Activated effector memory CD4-positive, alpha-beta T cell treated with anti-CD3 and anti-CD28 coated beads, Interleukin-2, amount 50 U/mL, for 16 hours (primary cell): ENCODE measurements around the gene KCNT1.

ENCODE experiments used
- DNase-seq: peaks from one replicate; pipeline ENCODE4 v3.0.0-alpha.2; 2020

The KCNT1 gene

DNA sequence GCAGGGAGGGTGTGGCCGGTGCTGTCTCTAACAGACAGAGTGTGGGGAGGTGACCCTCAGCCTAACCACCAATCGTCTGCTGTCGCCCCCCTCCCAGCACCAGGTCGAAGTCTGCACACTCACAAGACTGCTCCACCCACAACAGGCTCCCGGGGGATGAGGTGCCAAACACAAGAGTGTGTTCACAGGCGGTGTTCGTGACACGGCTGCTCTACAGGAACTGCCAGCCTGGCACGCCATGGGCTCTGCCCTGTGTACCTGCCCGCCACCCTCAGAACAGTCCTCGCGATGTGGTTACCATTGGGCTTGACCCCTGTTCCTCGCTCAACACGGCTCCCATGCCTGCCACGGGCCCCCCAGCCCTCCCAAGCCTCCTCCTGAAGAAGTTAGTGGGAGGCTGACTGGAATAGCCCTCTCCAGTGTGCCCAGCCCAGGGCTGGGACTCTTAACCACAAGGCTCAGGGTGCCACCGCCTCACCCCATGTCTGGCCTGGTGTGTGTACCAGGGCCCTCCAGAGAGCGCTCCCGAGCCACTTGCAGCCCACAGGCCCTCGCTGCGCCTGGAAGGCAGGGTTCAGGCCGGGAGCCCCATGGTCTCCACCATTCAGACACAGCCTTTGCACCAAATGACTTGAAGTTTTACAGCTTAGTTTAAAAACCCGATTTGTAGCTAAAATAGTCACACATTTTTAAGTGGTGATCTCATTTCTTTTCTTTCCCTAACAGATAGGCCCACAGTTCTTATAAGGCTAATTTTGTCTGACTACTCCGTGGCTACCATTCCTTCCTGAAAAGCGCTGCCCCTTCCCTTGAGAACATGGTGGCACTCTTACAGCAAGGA lies 102.8 kb downstream of the KCNT1 start:
- no peak for DNase-seq

DNA sequence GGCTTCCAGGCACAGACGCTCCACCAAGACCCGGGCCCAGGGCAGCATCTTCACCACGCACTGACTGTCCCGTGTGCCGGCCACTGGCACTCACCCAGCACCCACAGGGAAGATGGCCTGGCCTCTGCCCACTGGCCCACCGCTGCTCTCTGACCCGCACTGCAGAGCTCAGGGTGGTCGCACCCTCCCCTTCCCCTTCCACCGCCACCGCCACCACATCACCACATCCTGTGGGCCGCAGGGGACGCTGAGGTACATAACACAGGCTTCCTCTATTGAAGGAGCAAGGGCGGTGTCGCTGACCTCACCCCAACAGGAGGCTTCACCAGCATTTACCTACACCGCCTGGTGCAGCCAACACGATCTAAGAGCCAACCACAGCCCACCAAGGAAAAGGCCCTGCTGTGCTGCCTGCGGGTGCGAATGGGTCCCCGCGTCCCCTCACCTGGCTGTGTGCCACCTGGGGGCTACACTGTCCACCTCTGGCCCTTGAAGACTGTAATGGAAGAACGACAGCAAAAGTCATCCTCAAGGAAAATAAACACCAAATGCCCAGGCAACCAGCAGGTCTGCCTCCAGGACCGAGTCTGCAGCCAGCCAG lies 103.5 kb downstream of the KCNT1 start:
- DNase-seq, result no peak

DNA sequence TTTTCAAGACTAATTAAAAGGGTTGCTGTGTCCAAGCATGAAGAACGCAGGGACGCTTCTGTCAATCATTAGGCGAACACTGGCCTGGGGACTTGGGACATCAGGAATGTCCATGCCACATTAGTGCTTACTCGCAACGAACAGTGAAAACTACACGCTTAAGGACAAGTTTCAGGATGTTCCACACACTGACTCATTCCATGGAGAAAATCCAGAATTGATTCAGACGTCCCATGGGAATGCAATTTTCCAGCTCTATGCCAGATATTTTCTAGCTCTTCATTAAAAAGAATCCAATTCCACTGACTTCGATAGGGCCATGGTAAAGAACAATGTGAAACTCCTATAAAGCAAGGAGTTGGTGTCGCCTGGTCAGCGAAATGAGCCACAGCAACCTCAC lies 107.2 kb downstream of the KCNT1 start:
- no peak for DNase-seq

DNA sequence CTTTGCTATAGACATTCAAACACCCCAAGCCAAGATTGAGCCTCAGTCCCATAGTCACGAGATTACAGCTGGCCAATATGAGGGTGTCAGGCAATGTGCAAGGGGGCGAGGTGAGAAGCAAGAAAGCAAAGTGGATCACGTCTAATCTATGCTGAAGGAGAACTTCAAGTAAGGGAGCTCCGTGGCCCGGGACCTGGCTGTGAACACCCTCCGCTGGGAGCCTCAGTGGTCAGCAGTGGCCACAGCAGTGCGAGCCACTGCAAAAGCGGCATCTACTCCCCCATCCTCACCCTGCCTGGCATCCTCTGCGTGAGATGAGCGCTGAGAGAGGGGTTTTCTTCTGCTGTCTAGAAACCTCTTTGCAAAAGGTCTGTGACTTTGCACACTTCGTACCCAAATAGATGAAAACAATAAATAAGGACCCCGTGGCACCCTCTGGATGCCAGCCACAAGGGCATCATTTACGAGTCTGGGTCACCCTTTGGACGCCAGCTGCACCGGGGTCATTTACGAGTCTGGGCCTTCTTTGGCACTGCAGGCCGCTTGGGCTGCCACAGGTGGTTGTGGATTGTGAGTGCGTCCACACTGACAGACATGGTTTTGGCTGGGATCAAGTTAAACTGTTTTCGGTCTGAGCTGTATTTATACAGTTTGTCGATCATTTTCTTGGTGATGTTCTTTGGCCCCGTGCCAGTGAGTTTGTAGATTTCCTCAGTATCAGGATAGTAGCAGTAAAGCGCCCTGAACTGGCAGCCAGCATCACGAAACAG lies 109.0 kb downstream of the KCNT1 start:
- DNase-seq, result no peak

DNA sequence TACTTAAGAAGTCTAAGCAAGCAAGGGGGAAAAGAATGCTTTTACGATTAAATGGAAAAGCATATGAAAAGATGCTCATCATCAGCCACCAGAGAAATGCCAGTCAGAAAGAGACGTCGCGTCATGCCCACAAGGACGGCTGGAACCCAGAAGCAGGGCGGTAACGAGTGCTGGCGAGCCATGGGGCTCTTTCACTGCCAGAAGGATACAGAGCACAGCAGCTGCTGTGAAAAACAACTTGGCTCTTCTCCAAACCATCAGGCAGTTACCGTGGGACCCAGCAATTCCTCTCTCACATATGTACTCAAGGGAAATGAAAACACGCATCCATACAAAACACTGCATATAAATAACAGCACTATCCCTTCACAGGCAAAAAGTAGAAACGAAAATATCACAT lies 109.8 kb downstream of the KCNT1 start:
- DNase-seq, result no peak

DNA sequence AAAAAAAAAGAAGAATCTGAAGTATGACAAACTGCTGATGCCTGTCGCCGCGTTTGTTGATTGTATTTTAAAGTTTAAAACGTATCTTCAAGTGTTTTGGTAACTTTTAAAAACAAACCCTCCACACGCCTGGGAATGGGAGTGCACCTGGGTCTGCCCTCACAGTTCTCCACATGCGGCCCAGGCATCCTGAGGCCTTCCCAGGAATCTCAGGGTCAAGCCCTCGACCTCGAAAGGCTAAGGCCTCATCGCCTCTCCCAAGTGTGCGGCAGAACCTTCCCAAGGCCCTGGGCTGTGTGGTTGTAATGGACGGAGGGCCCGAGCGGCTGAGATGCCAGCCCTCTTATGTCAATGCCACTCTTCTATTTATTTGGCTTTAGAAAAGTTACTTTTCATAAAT lies 111.0 kb downstream of the KCNT1 start:
- no peak for DNase-seq

DNA sequence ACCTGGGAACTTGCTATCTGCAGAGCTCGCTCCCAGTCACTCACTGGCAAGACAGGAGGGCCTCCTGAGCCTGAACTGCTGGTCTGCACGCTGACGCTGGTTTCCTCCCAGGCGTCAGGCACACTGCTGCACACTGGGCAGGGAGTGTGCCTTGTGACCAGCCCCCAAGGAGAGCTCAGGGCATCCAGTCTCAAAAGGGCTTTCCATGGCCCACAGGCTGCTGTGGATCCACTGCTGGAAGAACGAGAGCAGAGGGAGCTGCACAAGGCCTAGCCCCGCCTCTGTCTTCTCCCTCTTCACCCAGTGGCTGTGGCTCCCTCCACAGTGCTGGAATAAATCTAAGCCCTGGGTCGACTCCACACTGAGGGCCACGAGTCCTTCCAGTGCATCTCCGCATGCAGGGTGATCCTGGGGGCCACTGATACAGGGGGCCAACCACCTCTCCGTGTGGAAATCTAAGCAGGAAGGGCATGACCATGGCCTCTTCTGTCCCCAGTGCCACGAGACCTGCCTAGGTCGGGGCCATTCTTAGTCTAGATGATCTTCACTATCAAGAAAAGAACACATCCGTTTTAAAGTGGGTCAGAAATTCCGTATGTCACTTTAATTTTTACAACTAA lies 111.8 kb downstream of the KCNT1 start:
- DNase-seq, result no peak

DNA sequence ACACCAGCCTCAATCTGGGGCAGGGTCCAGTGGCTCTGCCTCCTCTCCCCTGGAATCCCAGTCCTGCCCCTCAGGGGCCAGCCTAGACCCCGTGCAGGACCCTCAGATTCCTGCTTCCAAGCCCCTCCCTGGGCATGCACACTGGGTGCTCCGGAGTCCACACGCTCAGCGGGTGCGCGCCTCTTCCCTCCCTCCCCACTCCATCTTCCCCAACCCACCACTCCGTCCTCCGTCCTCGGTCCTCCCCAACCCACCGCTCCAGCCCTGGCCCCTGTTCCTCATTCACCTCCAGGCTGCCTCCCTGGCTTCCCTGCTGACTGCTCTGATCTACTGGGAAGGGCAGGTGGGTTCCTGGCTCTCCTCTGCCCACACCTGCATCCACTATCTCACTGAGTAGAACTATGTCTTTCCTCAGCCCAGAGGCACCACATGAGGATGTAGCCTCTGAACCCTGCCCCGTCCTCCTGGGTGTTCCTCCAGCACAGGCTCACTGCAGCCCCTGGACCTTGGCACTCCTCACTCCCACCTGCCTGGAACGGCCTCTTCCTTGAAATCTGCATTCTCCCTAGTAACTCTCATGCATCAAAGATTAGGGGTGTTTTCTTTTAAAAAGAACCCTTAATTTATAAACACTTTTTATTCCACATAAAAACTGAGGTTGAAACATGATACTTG lies 112.6 kb downstream of the KCNT1 start:
- DNase-seq, result no peak

DNA sequence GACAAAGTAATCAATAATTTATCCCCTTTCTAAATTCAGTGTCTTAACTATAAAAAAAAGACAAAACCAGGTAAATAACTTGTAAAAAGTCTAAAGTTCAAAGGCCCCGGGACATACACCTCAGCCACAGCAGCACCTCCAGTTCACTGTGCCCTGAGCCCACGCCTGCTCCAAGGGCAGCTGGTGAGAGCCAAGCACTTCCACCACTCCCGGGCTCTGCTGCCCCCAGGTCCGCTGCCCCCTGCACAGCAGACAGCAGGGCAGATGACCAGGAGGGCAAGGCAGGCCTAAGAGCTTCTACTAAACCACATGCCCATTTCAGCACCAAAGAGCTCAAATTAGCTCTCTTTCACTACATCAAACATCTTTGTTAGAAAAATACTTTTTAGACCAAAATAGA lies 113.4 kb downstream of the KCNT1 start:
- DNase-seq, result no peak

DNA sequence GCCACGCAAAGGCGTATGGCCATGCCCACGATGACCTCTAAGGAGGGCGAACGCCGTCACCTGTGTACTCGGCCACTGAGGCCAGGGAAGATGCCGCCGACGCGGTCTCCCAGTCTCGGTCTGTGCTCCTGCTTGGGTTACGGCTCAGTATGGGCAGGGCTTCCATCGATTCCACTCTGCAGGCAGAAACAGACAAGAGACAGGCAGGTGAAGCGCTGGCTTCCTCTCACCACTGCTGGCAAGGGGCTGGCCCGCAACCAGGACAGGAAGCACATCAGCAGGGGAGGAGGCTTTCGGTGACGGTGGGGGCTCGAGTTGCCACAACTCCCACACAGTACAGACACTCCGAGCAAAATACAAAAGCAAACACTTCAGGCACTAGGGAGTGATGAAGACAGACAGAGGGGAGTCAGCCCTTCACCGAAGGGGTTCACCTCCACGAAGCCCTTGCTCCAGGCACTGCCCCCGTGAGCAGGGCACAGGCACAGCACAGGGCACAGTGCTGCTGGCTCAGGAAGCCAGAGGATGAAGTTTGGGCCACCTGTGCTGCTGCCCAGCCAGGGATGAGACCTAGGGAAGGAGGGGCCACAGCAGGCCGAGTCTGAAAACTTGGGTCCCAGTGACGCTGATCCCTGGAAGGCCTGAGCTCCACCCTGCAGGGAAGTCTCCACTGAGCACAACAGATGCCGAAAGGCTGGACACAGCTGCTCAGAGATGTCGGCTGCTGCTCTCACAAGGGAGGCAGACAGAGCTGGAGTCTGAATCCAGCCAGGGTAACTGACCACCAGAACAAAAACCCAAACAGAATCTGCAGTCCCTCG lies 114.1 kb downstream of the KCNT1 start:
- no peak for DNase-seq

DNA sequence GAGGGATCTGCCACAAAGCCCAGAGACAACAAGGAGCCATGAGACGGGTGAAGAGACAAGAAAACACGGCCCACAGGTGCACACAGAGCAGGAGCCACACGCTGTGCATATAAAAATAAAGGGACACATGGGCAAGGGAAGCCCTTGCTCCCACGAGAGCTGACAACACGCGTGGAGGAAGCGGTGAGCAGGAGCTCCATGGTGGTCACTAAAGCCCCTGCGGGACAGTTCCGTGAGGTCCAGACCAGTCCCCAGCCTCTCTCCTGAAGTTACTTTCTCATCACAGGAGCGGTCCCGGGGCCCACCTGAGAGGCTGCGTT lies 114.6 kb downstream of the KCNT1 start:
- no peak for DNase-seq

DNA sequence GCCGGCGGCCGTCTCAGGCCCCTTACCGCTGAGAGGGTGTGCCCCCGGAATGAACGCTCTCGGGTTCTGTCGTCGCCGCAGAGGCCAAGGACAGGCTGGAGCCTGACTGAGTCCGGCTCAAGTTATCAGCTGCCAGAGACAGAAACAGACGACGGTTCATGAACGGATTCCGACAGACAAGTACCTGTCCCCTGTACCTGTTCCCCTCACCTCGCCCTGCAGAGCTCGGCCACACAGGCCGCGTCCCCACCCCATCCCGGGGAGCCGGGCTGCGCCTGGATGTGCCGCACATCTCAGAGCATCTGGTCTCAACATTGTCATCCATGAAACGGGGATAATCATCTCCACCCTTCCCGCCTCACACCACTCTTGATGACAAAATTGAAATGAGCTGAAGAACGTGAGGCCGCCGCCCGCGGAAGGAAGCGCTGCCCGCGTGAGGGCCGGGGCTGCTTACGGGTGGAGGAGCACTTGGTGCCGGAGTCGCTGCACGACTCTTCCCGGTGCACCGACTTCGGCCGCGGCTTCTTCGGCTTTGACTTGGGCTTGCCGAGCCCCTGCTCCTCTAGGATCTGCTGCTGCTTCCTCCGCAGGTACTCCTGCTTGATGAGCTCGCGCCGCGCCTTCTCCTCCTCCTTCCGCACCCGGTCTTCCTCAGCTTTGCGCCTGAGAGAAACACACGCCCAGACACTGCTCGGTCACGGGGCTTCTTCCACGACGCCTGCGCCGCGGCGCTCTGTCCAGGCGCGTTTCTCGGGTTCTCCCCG lies 116.1 kb downstream of the KCNT1 start:
- DNase-seq, result no peak

DNA sequence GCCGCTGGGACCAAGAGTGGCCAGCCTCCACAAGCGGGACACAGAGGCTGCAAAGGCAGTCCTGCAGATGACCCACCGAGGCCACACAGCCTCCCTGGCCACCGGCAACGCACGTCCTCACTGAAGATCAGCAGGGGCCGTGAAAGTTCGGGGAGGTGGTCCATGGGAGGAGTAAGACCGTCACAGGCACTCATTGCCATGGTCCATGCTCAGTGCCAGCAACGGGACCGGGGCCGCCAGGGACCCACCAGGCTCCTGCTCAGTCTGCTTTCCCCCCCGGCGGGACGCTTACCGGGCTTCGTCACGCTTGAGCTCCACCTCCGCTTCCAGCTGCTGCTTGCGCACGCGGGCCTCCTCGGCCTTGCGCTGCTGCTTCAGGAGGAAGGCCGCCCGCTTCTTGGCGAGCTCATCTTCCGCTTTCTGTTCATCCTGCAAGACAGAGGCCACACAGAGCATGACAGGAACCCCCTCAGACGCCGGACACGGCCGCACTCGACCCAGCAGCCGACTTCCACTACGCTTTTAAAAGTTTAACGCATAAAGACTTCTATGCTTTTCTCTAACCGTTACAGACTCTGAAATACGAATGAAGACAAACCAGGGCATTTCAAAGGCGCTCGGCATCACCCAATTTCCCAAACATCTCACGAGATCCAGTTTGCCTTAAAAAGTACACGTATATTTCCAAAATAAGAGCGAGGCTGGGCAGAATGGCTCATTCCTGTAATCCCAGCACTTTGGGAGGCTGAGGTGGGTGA lies 116.9 kb downstream of the KCNT1 start:
- DNase-seq, result no peak

DNA sequence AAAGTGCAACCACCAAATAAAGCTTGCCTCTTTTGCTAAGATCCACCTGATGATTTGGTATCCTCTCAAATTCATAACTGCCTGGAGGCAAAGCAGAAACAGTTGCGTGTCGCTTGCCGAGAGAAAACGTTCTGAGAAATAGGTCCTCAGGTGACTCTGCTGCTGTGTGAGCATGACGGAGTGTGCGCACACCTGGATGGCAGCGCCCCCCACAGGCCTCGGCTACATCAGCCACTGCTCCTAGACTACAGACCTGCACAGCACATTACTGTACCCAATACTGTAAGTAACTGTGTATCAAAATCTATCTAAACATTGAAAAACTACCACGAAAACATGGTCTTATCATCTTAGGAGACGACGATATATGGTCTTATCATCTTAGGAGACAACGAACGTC lies 117.9 kb downstream of the KCNT1 start:
- no peak for DNase-seq

DNA sequence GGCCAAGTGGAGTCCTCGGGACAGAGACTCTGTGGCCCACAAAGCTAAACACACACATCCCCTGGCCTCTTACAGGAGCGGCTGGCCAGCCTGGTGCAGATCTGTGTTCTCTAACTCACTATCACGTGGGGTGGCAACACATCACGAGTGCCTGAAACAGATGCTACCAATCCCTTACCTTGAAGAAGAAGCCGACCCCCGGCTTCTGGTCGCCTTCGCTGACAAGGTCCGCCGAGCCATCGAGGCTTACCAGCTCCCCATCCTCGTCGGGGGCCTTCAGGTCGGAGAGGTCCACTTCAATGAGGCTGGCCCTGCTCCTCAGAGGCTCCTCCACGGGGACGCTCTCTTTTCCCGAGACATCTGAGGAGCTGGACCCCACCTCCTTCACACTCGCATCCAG lies 118.7 kb downstream of the KCNT1 start:
- DNase-seq, result no peak

DNA sequence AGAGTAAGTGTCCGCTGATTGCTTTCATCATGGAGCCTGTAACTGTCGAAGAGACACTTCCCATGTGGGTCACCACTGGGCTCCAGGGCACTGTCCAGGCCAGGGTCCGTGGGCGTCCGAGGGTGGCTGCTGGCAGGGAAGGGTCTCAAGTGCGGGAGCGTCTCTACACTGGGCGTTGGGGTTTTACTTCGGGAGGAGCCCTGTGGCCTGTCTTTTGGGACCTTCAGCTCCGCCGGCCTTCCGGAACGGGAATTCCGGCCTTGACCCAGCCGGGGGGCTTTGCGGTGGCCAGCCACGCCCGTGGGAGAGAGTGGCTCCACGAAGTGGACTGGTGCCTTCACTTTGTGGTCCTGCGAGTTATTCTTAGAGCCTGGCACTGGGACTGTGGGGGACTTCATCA lies 119.1 kb downstream of the KCNT1 start:
- DNase-seq, result no peak

DNA sequence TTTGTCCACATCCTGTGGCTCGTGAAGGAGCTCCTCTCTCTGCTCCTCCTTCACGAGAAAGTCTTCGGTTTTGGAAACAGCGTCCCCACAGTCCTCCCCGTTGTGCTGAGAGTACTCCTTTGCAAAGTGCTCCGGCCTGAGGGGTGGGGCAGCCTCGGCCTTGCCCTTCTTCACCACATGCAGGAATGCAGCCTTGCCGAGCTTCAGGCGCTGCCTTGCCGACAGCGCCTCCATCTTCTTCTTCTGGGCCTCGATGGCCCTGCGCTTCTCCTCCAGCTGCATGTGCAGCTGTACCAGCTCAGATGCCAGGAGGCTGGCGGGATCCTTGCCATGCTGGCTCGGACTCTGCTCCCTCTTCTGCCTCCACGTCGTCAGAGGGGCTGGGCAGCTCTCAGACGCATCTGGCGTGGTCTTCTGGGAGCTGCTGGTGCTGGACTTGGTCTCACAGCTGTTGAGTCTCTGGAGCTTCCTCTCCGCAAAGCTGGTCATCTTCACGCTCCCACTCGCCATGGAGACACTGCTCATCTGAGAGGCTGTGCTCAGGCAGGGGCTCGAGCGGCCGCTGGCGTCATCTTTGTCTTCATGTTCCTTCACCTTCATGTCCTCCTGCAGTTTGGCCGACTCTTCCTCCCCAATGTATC lies 119.9 kb downstream of the KCNT1 start:
- DNase-seq, result no peak

DNA sequence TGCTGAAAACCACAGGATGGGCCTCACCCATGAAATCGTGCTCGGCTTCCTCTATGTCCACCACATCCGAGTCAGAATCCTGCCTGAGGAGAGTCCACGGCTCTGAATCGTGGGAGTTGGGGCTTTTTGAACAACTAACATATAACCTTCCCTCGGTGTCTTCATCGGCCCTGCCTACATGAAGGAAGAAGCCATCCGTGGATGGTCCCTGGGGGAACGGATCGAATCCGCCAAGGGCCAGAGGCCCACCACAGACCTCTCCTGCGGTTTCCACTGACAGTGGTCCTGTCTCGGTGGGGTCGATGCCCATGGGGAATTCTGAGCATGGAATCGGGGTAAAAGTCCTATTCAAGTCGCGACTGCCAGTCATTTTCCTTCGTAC lies 120.4 kb downstream of the KCNT1 start:
- no peak for DNase-seq

DNA sequence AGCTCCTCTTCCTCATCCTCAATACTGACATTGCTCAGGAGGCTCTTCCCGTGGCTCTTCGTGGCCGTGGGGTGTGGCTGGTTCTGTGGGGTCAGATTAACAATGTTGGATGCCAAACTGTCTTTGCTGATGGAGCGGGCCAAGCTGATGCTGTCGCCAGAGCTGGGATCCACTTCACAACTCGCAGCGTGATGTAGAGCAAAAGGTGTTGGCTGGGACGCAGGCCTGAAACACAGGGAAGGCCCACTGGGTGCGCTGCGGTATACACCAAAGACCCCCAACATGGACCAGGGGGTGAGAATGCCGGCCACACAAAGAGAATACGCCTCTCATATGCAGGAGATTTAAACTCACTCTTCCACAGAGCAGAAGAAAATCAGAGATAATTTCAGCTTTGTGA lies 121.1 kb downstream of the KCNT1 start:
- no peak for DNase-seq
